DMS114 treated with DMSO at 0.1 percent for 48 hours (cell line): ENCODE results near the gene RASGRP1.

Source experiments
- DNase-seq: peaks from one replicate; lab custom pipeline; 2025; ENCODE audit not compliant: unreplicated experiment; lab: John Stamatoyannopoulos, UW

RASGRP1 gene

GRCh38 chr15:38576261-38576660, 11.6 kb upstream of the RASGRP1 start:
- DNase-seq, result no peak

DNA sequence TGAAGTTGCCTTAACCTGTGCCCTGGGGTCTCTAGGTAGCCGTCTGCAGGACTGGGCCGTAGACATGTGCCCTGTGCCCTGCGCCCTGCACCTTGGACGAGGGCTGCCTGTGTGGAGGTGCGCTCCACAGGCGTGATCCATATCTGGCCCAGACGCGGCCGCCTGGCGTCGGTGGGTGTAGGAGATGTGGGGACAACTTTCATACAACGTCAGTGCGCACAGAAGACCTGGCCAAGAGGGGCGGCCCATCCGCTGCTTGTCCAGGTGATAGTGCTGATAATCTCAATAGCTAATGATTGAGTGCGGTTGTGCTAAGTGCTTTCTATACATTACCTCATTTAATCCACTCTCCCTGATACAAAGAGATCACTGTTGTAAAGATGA, 665 bp upstream of the RASGRP1 start:
- no peak for DNase-seq

GRCh38 chr15:38563723-38564519, 693 bp downstream of the RASGRP1 start:
- DNase-seq, result peak; percentile 14

GRCh38 chr15:38562278-38562677, 2.3 kb downstream of the RASGRP1 start:
- DNase-seq, result no peak

DNA sequence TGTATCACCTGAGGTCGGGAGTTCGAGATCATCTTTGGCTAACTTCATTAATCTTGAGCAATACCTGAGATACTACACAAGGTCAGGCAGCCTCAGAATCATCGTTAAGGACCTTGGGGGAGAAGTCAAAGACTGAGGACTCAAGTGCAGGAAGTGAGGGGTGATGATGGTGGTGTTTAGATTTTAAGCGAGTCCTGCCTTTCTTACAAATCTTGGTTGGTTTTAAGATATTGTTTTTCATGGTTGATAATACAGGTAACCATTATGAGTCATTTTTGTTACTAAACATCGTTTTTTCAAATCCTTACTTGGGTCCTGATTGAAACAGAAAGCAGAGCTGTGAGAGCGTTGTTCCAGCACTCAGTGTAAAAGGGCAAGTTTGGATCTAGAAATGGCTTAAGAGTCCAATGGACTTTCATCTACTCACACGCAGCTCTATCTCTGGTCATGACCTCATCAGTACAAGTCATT, 4.1 kb downstream of the RASGRP1 start:
- DNase-seq, result no peak

- DNase-seq, result no peak
Observed at GRCh38 chr15:38559636-38560307, 4.8 kb downstream of the RASGRP1 start.

DNA sequence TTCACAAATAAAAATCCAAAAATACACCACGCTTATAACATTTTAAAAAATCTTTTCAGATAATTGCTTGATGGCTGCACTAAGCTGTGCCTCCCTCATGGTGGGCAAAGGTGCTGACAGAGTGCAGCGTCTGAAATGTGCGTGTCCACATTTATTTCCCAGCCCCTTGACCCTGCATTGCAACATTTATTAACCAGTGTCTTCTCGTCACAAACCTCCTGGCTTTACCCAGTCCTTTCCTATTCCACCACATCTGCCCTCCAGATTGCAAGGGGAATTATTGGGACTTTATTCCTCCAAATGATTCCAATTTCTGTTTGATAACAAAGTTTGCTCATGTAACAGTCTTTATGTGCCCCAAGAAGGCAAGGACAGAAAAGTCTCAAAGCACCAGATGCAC, 5.5 kb downstream of the RASGRP1 start:
- DNase-seq, result no peak

GRCh38 chr15:38558372-38559059, 6.1 kb downstream of the RASGRP1 start:
- no peak for DNase-seq

DNA sequence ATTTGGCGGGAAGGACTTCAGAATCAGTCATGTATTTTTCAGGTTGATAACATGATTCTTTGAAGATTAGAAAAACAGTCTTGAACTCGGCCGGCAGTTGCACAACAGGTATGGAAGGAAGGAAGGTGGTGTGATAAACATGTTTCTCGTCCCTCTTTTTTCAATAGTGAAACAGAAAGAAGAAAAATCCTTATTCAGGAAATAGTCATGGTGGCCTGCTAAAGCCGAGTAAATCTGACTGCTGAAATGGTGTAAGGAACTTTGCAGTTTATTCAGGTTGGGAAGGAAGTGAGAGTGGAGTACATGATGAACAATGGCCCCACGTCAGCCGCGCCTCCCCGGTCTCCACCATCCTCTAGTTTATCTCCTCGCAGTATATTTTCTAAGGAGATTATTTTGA, 6.7 kb downstream of the RASGRP1 start:
- DNase-seq, result no peak

GRCh38 chr15:38555686-38556334, 8.8 kb downstream of the RASGRP1 start:
- no peak for DNase-seq

- no peak for DNase-seq
Observed at GRCh38 chr15:38554354-38554753, 10.3 kb downstream of the RASGRP1 start.

DNA sequence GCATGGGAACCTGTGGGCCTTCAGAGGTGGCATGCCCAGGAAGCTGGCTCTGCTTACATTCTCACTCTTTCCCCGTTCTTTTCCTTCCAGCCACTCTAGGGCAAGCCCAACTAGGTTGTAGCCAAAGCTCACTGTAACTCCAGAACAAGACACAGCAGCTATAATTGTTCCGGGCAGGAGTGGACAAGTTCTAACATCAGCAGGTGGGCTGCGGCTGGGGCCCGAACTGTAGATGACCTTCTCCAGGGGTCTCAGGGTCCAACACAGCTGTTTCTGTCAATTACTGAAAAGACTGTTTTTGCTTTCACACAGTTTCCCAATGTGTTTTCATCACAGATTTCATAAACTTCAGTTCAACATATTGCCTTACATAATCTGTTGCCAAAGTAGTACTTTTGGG, 11.5 kb downstream of the RASGRP1 start:
- no peak for DNase-seq

DNA sequence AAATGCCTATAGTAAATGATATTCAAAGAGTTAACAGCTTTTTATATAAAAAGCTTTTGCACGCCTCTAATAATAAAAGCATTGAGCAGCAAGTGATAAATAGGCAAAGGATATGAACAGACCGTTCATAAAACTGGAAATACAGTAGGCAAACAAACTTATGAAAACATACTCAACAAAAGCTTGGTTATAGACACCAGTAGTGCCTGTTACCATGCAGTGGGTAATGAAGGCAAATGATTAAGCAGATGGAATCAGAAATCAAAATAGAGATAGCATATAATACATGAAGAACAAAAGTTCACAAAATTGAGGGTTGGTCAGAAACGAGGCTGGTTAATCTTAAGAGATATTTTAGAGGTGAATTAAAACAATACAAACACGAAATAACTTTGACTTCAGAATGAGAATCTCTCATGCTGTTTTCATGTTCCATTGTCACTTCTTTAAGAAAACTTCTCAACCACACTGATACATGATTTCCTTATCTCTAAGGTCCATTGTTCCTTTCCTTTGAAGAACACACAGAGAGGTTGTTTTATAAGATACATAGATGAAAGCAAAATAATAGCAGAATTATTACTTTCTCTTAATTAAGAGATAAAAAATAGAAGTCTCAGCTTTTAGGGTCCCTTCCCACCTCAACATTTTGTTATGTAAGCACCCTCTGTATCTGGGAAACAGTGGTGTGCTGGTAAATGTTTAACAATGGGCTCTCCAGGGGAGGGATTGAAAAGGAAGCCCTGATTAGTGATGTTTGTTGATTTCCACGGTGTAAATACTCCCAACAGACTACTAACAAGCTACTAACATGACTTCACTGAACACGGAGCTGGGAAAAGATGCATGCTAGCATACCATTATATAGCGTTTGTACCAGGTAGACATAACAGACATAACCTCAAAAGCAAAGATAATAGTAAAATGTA, 12.6 kb downstream of the RASGRP1 start:
- no peak for DNase-seq

- no peak for DNase-seq
Observed at GRCh38 chr15:38549222-38549621, 15.4 kb downstream of the RASGRP1 start.

GRCh38 chr15:38547255-38547997, 17.2 kb downstream of the RASGRP1 start:
- no peak for DNase-seq

GRCh38 chr15:38545179-38545578, 19.4 kb downstream of the RASGRP1 start:
- no peak for DNase-seq

GRCh38 chr15:38541026-38541425, 23.6 kb downstream of the RASGRP1 start:
- DNase-seq, result no peak

- DNase-seq, result no peak
Observed at GRCh38 chr15:38540510-38540909, 24.1 kb downstream of the RASGRP1 start.

DNA sequence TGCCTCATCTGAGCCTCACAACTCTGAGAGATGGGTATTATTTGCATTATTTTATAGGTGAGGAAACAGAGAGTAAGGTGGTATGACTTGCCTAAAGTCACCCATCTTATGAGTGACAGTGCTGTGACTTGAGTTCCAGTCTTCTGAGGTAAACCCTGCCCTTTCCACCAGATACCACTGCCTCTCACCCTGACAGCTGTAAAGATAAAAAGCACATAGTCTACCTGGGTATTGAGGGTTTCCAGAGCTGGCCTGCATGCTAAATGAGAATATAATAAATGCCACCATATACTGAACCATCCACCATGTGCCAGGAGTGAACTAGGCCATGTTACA, 25.6 kb downstream of the RASGRP1 start:
- no peak for DNase-seq
